ENCODE data around the gene ELMOD1. TPM values are rescaled to one million over a fixed set of nuclear protein-coding genes. Genes with fewer than 3 reads are reported as not detected.

Gene ELMOD1
- total RNA-seq, 2 experiments from 2014 or later = not detected

Other genes starting within 250 kb of the ELMOD1 start
- gene CWF19L2, start 133.3 kb upstream of the ELMOD1 start, total RNA-seq (2014; rRNA removed; shearing (Covaris generic)) = 13.4 and 20.6 TPM in 2 replicates
- 19.6 and 21.4 TPM in 2 replicates for gene CWF19L2, start 133.3 kb upstream of the ELMOD1 start, total RNA-seq (2022)
- gene ALKBH8, start 25.4 kb upstream of the ELMOD1 start, total RNA-seq (2014; rRNA removed; shearing (Covaris generic)) = 12.2 and 21.3 TPM in 2 replicates
- 16.8 and 20.0 TPM in 2 replicates for gene ALKBH8, start 25.4 kb upstream of the ELMOD1 start, total RNA-seq (2022)
- gene SLN, start 120.9 kb downstream of the ELMOD1 start, total RNA-seq (2014; rRNA removed; shearing (Covaris generic)) = not detected in 2 replicates
- gene SLN, start 120.9 kb downstream of the ELMOD1 start, total RNA-seq (2022) = not detected in 2 replicates

Data from OCI-LY7 (cell line).